WTC11 (cell line): ENCODE results near the gene ZBTB43. TPM values are rescaled to one million over a fixed set of nuclear protein-coding genes. Genes with fewer than 3 reads are reported as not detected.

Experiments used
- ATAC-seq: fragments of 200-7000 bp; cut with Tn5 transposase; 2 replicates; pipeline ENCODE4 v1.10.0; 2021; ENCODE audit warnings: mild to moderate bottlenecking, moderate library complexity
- CTCF ChIA-PET: fragments of 300-600 bp; sonication (Branson Sonifier 250); formaldehyde crosslinking; loops from one replicate; lab custom pipeline; 2021; ENCODE audit warnings: antibody characterized with exemption; lab: Charles Lee
- POLR2A ChIA-PET: fragments of 350-600 bp; sonication (Branson Sonifier 250); formaldehyde crosslinking; loops from one replicate; lab custom pipeline; 2021; ENCODE audit warnings: antibody characterized with exemption; lab: Charles Lee
- DNase-seq: peaks from one replicate; pipeline ENCODE4 v3.0.0; 2021; ENCODE audit warnings: low spot score
- H3K27ac Mint-ChIP-seq: 2 replicates; pipeline ENCODE4 v1.8.0; 2021; ENCODE audit warnings: mixed read lengths
- H3K27me3 Mint-ChIP-seq: 2 replicates; pipeline ENCODE4 v1.8.0; 2021; ENCODE audit warnings: low read depth, mild to moderate bottlenecking, moderate library complexity, mixed read lengths
- H3K36me3 Mint-ChIP-seq: 2 replicates; pipeline ENCODE4 v1.8.0; 2021; ENCODE audit warnings: mixed read lengths
- H3K4me1 Mint-ChIP-seq: 2 replicates; pipeline ENCODE4 v1.8.0; 2022; ENCODE audit warnings: mixed read lengths
- H3K4me3 Mint-ChIP-seq: 2 replicates; pipeline ENCODE4 v1.8.0; 2021; ENCODE audit warnings: mild to moderate bottlenecking, moderate library complexity, mixed read lengths
- H3K9me3 Mint-ChIP-seq: 2 replicates; pipeline ENCODE4 v1.8.0; 2021; ENCODE audit warnings: mixed read lengths
- AR ChIP-seq: fragments of 250-450 bp; sonication (Bioruptor Pico); IDR thresholded peaks from 2 replicates; pipeline ENCODE4 v1.9.0; 2021; ENCODE audit warnings: mild to moderate bottlenecking
- ARID4B ChIP-seq: sonication (generic); formaldehyde crosslinking; IDR thresholded peaks from 2 replicates; pipeline ENCODE4 v1.8.0; 2023; ENCODE audit warnings: missing genetic modification reagents, mild to moderate bottlenecking, borderline replicate concordance
- E2F1 ChIP-seq: sonication (generic); formaldehyde crosslinking; IDR thresholded peaks from 2 replicates; pipeline ENCODE4 v1.8.0; 2022; ENCODE audit warnings: mild to moderate bottlenecking, missing genetic modification reagents
- EMX1 ChIP-seq: fragments of 250-450 bp; sonication (Bioruptor Pico); IDR thresholded peaks from 2 replicates; pipeline ENCODE4 v1.8.0; 2021; ENCODE audit warnings: mild to moderate bottlenecking
- ERG ChIP-seq: fragments of 250-450 bp; sonication (Bioruptor Pico); IDR thresholded peaks from 2 replicates; pipeline ENCODE4 v1.8.0; 2021; ENCODE audit warnings: mild to moderate bottlenecking
- ETV6 ChIP-seq: sonication (generic); formaldehyde crosslinking; IDR thresholded peaks from 2 replicates; pipeline ENCODE4 v1.8.1; 2022; ENCODE audit warnings: mild to moderate bottlenecking, missing genetic modification reagents
- GTF2I ChIP-seq: fragments of 250-450 bp; sonication (Bioruptor Pico); conservative IDR thresholded peaks from 2 replicates; pipeline ENCODE4 v1.4.0; 2021; ENCODE audit warnings: mild to moderate bottlenecking
- JUN ChIP-seq: sonication (generic); formaldehyde crosslinking; IDR thresholded peaks from 2 replicates; pipeline ENCODE4 v1.8.0; 2023; ENCODE audit warnings: mild to moderate bottlenecking, missing genetic modification reagents
- MLX ChIP-seq: sonication (generic); formaldehyde crosslinking; IDR thresholded peaks from 2 replicates; pipeline ENCODE4 v1.8.1; 2023; ENCODE audit warnings: mild to moderate bottlenecking, missing genetic modification reagents, moderate library complexity
- NFE2L1 ChIP-seq: sonication (generic); formaldehyde crosslinking; IDR thresholded peaks from 2 replicates; pipeline ENCODE4 v1.8.1; 2023; ENCODE audit warnings: missing genetic modification reagents
- NR2C2 ChIP-seq: sonication (generic); formaldehyde crosslinking; IDR thresholded peaks from 2 replicates; pipeline ENCODE4 v1.8.0; 2022; ENCODE audit warnings: mild to moderate bottlenecking, missing genetic modification reagents
- SMAD3 ChIP-seq: sonication (generic); formaldehyde crosslinking; IDR thresholded peaks from 2 replicates; pipeline ENCODE4 v1.8.0; 2022; ENCODE audit warnings: missing genetic modification reagents, mild to moderate bottlenecking, borderline replicate concordance
- TP53 ChIP-seq: sonication (generic); formaldehyde crosslinking; IDR thresholded peaks from 2 replicates; pipeline ENCODE4 v1.8.1; 2023; ENCODE audit warnings: mild to moderate bottlenecking, missing genetic modification reagents
- ZBTB43 ChIP-seq: sonication (generic); formaldehyde crosslinking; IDR thresholded peaks from 2 replicates; pipeline ENCODE4 v1.8.1; 2023; ENCODE audit warnings: mild to moderate bottlenecking, missing genetic modification reagents
- ZMAT4 ChIP-seq: fragments of 250-450 bp; sonication (Bioruptor Pico); IDR thresholded peaks from 2 replicates; pipeline ENCODE4 v1.9.0; 2021; ENCODE audit warnings: mild to moderate bottlenecking
- ZNF263 ChIP-seq: sonication (generic); formaldehyde crosslinking; IDR thresholded peaks from 2 replicates; pipeline ENCODE4 v1.8.1; 2022; ENCODE audit warnings: low read depth, mild to moderate bottlenecking, moderate library complexity, missing genetic modification reagents
- ZNF416 ChIP-seq: fragments of 250-450 bp; sonication (Bioruptor Pico); IDR thresholded peaks from 2 replicates; pipeline ENCODE4 v1.9.0; 2021; ENCODE audit warnings: mild to moderate bottlenecking, inconsistent platforms
- ZNF423 ChIP-seq: fragments of 250-450 bp; sonication (Bioruptor Pico); IDR thresholded peaks from 2 replicates; pipeline ENCODE4 v2.1.2; 2022; ENCODE audit warnings: mild to moderate bottlenecking, moderate library complexity
- ZNF671 ChIP-seq: fragments of 250-450 bp; sonication (Bioruptor Pico); IDR thresholded peaks from 2 replicates; pipeline ENCODE4 v1.8.0; 2021; ENCODE audit warnings: mild to moderate bottlenecking
- ZSCAN18 ChIP-seq: fragments of 250-450 bp; sonication (Bioruptor Pico); IDR thresholded peaks from 2 replicates; pipeline ENCODE4 v2.1.2; 2022; ENCODE audit warnings: mild to moderate bottlenecking, moderate library complexity
- total RNA-seq: library from RNA; stranded (reverse); gene quantifications from 3 replicates; pipeline ENCODE4 v1.2.3, GENCODE V29; 2021

The ZBTB43 gene
- total RNA-seq, 1 experiment from 2014 or later: 23.8 TPM

GRCh38 chr9:126782053-126782388 lies 22.8 kb upstream of the ZBTB43 start (continued):
- TF ChIP-seq ARID4B: no peak
- TF ChIP-seq ZNF263 (CRISPR knock-in tag): no peak
- TF ChIP-seq GTF2I (CRISPR knock-in tag): no peak

GRCh38 chr9:126783949-126784348 lies 20.9 kb upstream of the ZBTB43 start:
- ATAC-seq: no peak
- no peak overlapping the region for H3K4me3 Mint-ChIP-seq
- H3K4me1 Mint-ChIP-seq: 0 out of 2 replicates have a peak, but pooled peaks cover 4% of the 10 kb centered on the region
- no peaks in the 10 kb centered on the region for H3K9me3 Mint-ChIP-seq
- TF ChIP-seq ZNF671 (CRISPR knock-in tag) (no peak), ERG (CRISPR knock-in tag) (no peak), JUN (CRISPR knock-in tag) (no peak), ZNF416 (CRISPR knock-in tag) (no peak), E2F1 (no peak), ETV6 (CRISPR knock-in tag) (no peak), SMAD3 (no peak), NFE2L1 (no peak), AR (CRISPR knock-in tag) (no peak)
- no peak for DNase-seq
- peaks cover 27% of the 10 kb centered on the region for H3K27me3 Mint-ChIP-seq
- no peaks in the 10 kb centered on the region for H3K36me3 Mint-ChIP-seq
- POLR2A ChIA-PET: no interaction called here
- H3K27ac Mint-ChIP-seq: no peak overlapping the region
- CTCF ChIA-PET: interaction anchor here (1.0 to 12.5 kb wide), 3 partner anchors 11 to 80 kb away, joined by 3 to 734 read pairs (median 21); no protein-coding TSS in a partner anchor

DNA sequence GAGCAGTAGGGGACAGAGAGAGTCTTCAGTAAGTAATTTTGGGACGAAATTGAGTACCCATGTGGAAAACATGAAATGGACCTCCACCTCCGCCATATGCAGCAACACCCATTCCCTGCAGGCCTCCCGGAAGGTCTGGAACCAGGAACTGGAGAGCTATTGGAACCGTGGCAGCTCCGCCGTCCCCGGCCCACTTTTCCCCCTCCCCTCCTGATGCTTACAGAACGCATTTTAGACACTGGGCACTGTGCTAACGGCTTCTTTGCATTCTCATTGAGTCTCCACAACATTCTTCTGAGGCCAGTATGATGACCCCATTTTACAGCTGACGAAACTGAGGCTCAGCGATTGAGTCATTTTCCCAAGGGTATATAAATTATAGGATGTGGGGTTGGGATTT lies 20.4 kb upstream of the ZBTB43 start:
- no peak for DNase-seq
- ChIA-PET CTCF (interaction anchor here (1.0 to 12.5 kb wide), 3 partner anchors 12 to 80 kb away, joined by 3 to 734 read pairs (median 21); no protein-coding TSS in a partner anchor), POLR2A (no interaction called here)
- 0 out of 2 replicates have a peak, but pooled peaks cover 4% of the 10 kb centered on the region for H3K4me1 Mint-ChIP-seq
- no peaks in the 10 kb centered on the region for H3K36me3 Mint-ChIP-seq
- ATAC-seq: no peak
- no peaks in the 10 kb centered on the region for H3K9me3 Mint-ChIP-seq
- peaks cover 27% of the 10 kb centered on the region for H3K27me3 Mint-ChIP-seq
- H3K4me3 Mint-ChIP-seq: no peak overlapping the region
- H3K27ac Mint-ChIP-seq: no peak overlapping the region
- no peak for TF ChIP-seq NFE2L1
- no peak for TF ChIP-seq MLX (CRISPR knock-in tag)
- no peak for TF ChIP-seq ZNF263 (CRISPR knock-in tag)
- TF ChIP-seq ZBTB43: no peak
- no peak for TF ChIP-seq E2F1
- TF ChIP-seq TP53 (CRISPR knock-in tag): no peak
- TF ChIP-seq EMX1 (CRISPR knock-in tag): no peak
- no peak for TF ChIP-seq NR2C2 (CRISPR knock-in tag)
- TF ChIP-seq ZSCAN18 (CRISPR knock-in tag): no peak
- TF ChIP-seq ZNF423: no peak
- TF ChIP-seq ZMAT4: no peak
